HG02885 (cell line): ENCODE measurements around the gene CEP164.

Experiments used
- ATAC-seq: cut with Tn5 transposase; IDR thresholded peaks from one replicate; pipeline ENCODE4 v1.9.1; 2021; ENCODE audit warnings: mild to moderate bottlenecking; ENCODE audit not compliant: unreplicated experiment, poor library complexity

CEP164 gene

GRCh38 chr11:117327567-117328374 lies at the start of gene CEP164:
TSS of gene CEP164 (plus strand) at chr11:117327854. CDS start at chr11:117338587, 10,733 bp downstream.
- peak; percentile 98 for ATAC-seq

- no peak for ATAC-seq
These were observed 49.3 kb upstream of the CEP164 start for GRCh38 chr11:117278347-117278746.

GRCh38 chr11:117279711-117280376 lies 47.8 kb upstream of the CEP164 start:
- no peak for ATAC-seq

GRCh38 chr11:117281159-117281558 lies 46.5 kb upstream of the CEP164 start:
- ATAC-seq = no peak

GRCh38 chr11:117281869-117282268 lies 45.8 kb upstream of the CEP164 start:
- no peak for ATAC-seq

GRCh38 chr11:117282956-117283355 lies 44.7 kb upstream of the CEP164 start:
- ATAC-seq = no peak

- ATAC-seq = no peak
These were observed 43.6 kb upstream of the CEP164 start for GRCh38 chr11:117284053-117284452.

- ATAC-seq = no peak
These were observed 41.1 kb upstream of the CEP164 start for GRCh38 chr11:117286588-117286987.

GRCh38 chr11:117287668-117288067 lies 40.0 kb upstream of the CEP164 start:
- no peak for ATAC-seq

GRCh38 chr11:117289795-117290194 lies 37.9 kb upstream of the CEP164 start:
- no peak for ATAC-seq

GRCh38 chr11:117290809-117291396 lies 36.8 kb upstream of the CEP164 start, which contains the start of gene BACE1-AS:
TSS of gene BACE1-AS (plus strand) at chr11:117291346.
- ATAC-seq = no peak

- ATAC-seq = no peak
These were observed 35.0 kb upstream of the CEP164 start for GRCh38 chr11:117292616-117293015.

GRCh38 chr11:117295438-117296137 lies 32.1 kb upstream of the CEP164 start:
- ATAC-seq = no peak

- no peak for ATAC-seq
These were observed 30.8 kb upstream of the CEP164 start for GRCh38 chr11:117296881-117297280.

- ATAC-seq = no peak
These were observed 29.5 kb upstream of the CEP164 start for GRCh38 chr11:117298195-117298594.

GRCh38 chr11:117299351-117300282 lies 28.0 kb upstream of the CEP164 start:
- no peak for ATAC-seq

- no peak for ATAC-seq
These were observed 27.4 kb upstream of the CEP164 start for GRCh38 chr11:117300283-117300663.

GRCh38 chr11:117300773-117301172 lies 26.9 kb upstream of the CEP164 start:
- no peak for ATAC-seq

- no peak for ATAC-seq
These were observed 25.4 kb upstream of the CEP164 start for GRCh38 chr11:117302228-117302627.

GRCh38 chr11:117303101-117303500 lies 24.6 kb upstream of the CEP164 start:
- no peak for ATAC-seq
